Panc1 (cell line): ENCODE data around the gene BNIP3. TPM values are rescaled to one million over a fixed set of nuclear protein-coding genes. Genes with fewer than 3 reads are reported as not detected.

Experiments
- ATAC-seq: fragments of 200-7000 bp; cut with Tn5 transposase; 2 replicates; pipeline ENCODE4 v1.9.1; 2020; ENCODE audit warnings: mild to moderate bottlenecking, moderate library complexity
- BruUV-seq: library from RNA; stranded (reverse); fragments of 400-500 nt; replicated peaks from 2 replicates; lab custom pipeline; 2021; lab: Mats Ljungman, UMichigan
- CTCF ChIA-PET: fragments of 300-600 bp; sonication (Branson Sonifier 250); formaldehyde crosslinking; loops from one replicate; lab custom pipeline; 2022; ENCODE audit warnings: antibody characterized with exemption; lab: Charles Lee
- POLR2A ChIA-PET: fragments of 300-600 bp; sonication (Branson Sonifier 250); formaldehyde crosslinking; loops from one replicate; lab custom pipeline; 2022; ENCODE audit warnings: antibody characterized with exemption; lab: Charles Lee
- DNase-seq: peaks from one replicate; pipeline ENCODE4 v3.0.0-alpha.2; 2010; ENCODE audit warnings: low read depth, low spot score
- H3K27ac ChIP-seq: 2 replicates; pipeline ENCODE4 v1.5.1; 2011; ENCODE audit warnings: mild to moderate bottlenecking, low read length, inconsistent platforms
- H3K27me3 ChIP-seq: fragments of 200-500 bp; sonication (Bioruptor generic); 2 replicates; pipeline ENCODE4 v1.6.0; 2014; ENCODE audit warnings: low read length, inconsistent platforms; ENCODE audit not compliant: control insufficient read depth, insufficient read depth
- H3K36me3 ChIP-seq: fragments of 200-500 bp; sonication (Bioruptor generic); 2 replicates; pipeline ENCODE4 v1.5.1; 2014; ENCODE audit warnings: inconsistent platforms, mild to moderate bottlenecking, low read length, moderate library complexity; ENCODE audit not compliant: control insufficient read depth, insufficient read depth
- H3K4me1 ChIP-seq: 2 replicates; pipeline ENCODE4 v1.5.1; 2011; ENCODE audit warnings: inconsistent platforms, mild to moderate bottlenecking, low read length, moderate library complexity; ENCODE audit not compliant: control insufficient read depth, insufficient read depth
- H3K4me3 ChIP-seq, 2 experiments: 2 replicates each; pipeline ENCODE4 v1.5.1; 2011 to 2012; ENCODE audit warnings: low read depth in 2 of 2, low read length in 2 of 2, mild to moderate bottlenecking in 2 of 2, inconsistent platforms in 1 of 2, moderate library complexity in 1 of 2
- H3K9me3 ChIP-seq: fragments of 200-500 bp; sonication (Bioruptor generic); 2 replicates; pipeline ENCODE4 v1.5.1; 2014; ENCODE audit warnings: low read depth, mild to moderate bottlenecking, inconsistent platforms, low read length, moderate library complexity; ENCODE audit not compliant: control insufficient read depth, insufficient read depth
- CTCF ChIP-seq: fragments of 450-650 bp; IDR thresholded peaks from 2 replicates; pipeline ENCODE4 v1.5.1; 2017; ENCODE audit warnings: mild to moderate bottlenecking
- POLR2AphosphoS5 ChIP-seq: IDR thresholded peaks from 2 replicates; pipeline ENCODE4 v1.6.1; 2012; ENCODE audit warnings: mild to moderate bottlenecking, low read depth, low read length, moderate library complexity
- REST ChIP-seq, 2 experiments: IDR thresholded peaks; 2 replicates each; pipeline ENCODE4 v1.6.1; 2011 to 2012; ENCODE audit warnings: low read depth in 2 of 2, control low read depth in 1 of 2, low read length in 1 of 2, mild to moderate bottlenecking in 1 of 2, moderate library complexity in 1 of 2; ENCODE audit not compliant: insufficient read depth in 1 of 2
- SIN3A ChIP-seq: IDR thresholded peaks from 2 replicates; pipeline ENCODE4 v1.6.1; 2012; ENCODE audit warnings: low read depth, mild to moderate bottlenecking, low read length, moderate library complexity, borderline replicate concordance; ENCODE audit not compliant: insufficient read depth
- TCF7L2 ChIP-seq: IDR thresholded peaks from 2 replicates; pipeline ENCODE4 v1.6.1; 2011; ENCODE audit warnings: mild to moderate bottlenecking, low read depth, low read length, inconsistent platforms
- in situ Hi-C: cut with HindIII; loops from 2 replicates; pipeline ENCODE4 v1.10.0; 2016; ENCODE audit warnings: low sequenced_read_pairs, low pct_unique_long_range_greater_than_20kb
- intact Hi-C: fragments of 100-400 bp; cut with micrococcal nuclease; formaldehyde crosslinking; loops from one replicate; pipeline ENCODE4 v1.10.0; 2022; ENCODE audit not compliant: unreplicated experiment
- total RNA-seq: library from RNA; stranded (reverse); gene quantifications from one replicate; pipeline ENCODE4 v1.2.1, GENCODE V29; 2021; ENCODE audit not compliant: unreplicated experiment

The BNIP3 gene
- total RNA-seq, 1 experiment from 2014 or later, result 67.8 TPM

GRCh38 chr10:132002004-132002403 lies 20.3 kb upstream of the BNIP3 start:
- BruUV-seq, result no TSS peak
- no peaks in the 10 kb centered on the region for H3K27me3 ChIP-seq
- ChIA-PET POLR2A (interaction anchor here (0.6 kb wide), 1 partner anchor 11 kb away, joined by 3 read pairs; no protein-coding TSS in a partner anchor), CTCF (interaction anchor here (1.5 kb wide), 1 partner anchor 21 kb away, joined by 8 read pairs; no protein-coding TSS in a partner anchor)
- no peaks in the 10 kb centered on the region for H3K9me3 ChIP-seq
- in situ Hi-C loops (no loop called here), intact Hi-C loops (no loop called here)
- ATAC-seq (no peak), DNase-seq (no peak)
- peaks cover 3% of the 10 kb centered on the region; the same call in 1 of the 2 replicates for H3K4me1 ChIP-seq
- no peaks in the 10 kb centered on the region for H3K36me3 ChIP-seq
- no peak for TF ChIP-seq SIN3A
- no peak for TF ChIP-seq TCF7L2
- TF ChIP-seq POLR2AphosphoS5, result no peak
- TF ChIP-seq REST (IDR thresholded peaks at IDR 0.05; ENCODE audit: insufficient read depth in 1 of 2, low read depth in 2 of 2, low read length in 1 of 2), result no peak
- TF ChIP-seq CTCF, result no peak
- no peak overlapping the region for H3K27ac ChIP-seq
- no peak overlapping the region for H3K4me3 ChIP-seq

GRCh38 chr10:132001238-132001972 lies 19.7 kb upstream of the BNIP3 start:
- ChIA-PET CTCF (interaction anchor here (1.5 kb wide), 1 partner anchor 21 kb away, joined by 8 read pairs; no protein-coding TSS in a partner anchor), POLR2A (no interaction called here)
- DNase-seq, result no peak
- H3K36me3 ChIP-seq, result no peaks in the 10 kb centered on the region
- no TSS peak for BruUV-seq
- ATAC-seq, result peak; percentile 71
- peaks cover 5% of the 10 kb centered on the region; the same call in 1 of the 2 replicates for H3K4me1 ChIP-seq
- in situ Hi-C loops (no loop called here), intact Hi-C loops (no loop called here)
- peak overlapping the region in 1 of 2 experiments; percentile 34; a peak in 2 of 4 replicates for H3K4me3 ChIP-seq
- H3K27me3 ChIP-seq, result no peaks in the 10 kb centered on the region
- no peaks in the 10 kb centered on the region for H3K9me3 ChIP-seq
- no peak overlapping the region for H3K27ac ChIP-seq
- TF ChIP-seq REST (IDR thresholded peaks at IDR 0.05; ENCODE audit: insufficient read depth in 1 of 2, low read depth in 2 of 2, low read length in 1 of 2) (no peak), POLR2AphosphoS5 (no peak), TCF7L2 (no peak), SIN3A (no peak), CTCF (no peak; the same call in 1 of the 2 replicates)
